Vagina (tissue), 2 donors: ENCODE data around the gene EML3. TPM values are rescaled to one million over a fixed set of nuclear protein-coding genes. Genes with fewer than 3 reads are reported as not detected.

ENCODE experiments used
- DNase-seq, 2 donors: peaks; one replicate each; pipeline ENCODE4 v3.0.0-alpha.2; 2017; ENCODE audit errors: extremely low spot score in 2 of 2
- H3K27ac ChIP-seq: fragments of 200-600 bp; sonication (generic); one replicate; pipeline ENCODE4 v1.5.1; 2019
- H3K27me3 ChIP-seq: fragments of 200-600 bp; sonication (generic); one replicate; pipeline ENCODE4 v1.5.1; 2019
- H3K36me3 ChIP-seq, 2 donors: fragments of 200-600 bp; sonication (generic); one replicate each; pipeline ENCODE4 v1.5.1; 2017 to 2019
- H3K4me1 ChIP-seq: fragments of 200-600 bp; sonication (generic); one replicate; pipeline ENCODE4 v1.5.1; 2019
- H3K4me3 ChIP-seq, 2 donors: fragments of 200-600 bp; sonication (generic); 1 replicate in 1 of 2; 2 replicates in 1 of 2; pipeline ENCODE4 v1.5.1; 2016 to 2019
- H3K9me3 ChIP-seq: fragments of 200-600 bp; sonication (generic); one replicate; pipeline ENCODE4 v1.5.1; 2019
- POLR2A ChIP-seq, 2 donors: fragments of 450-650 bp; IDR thresholded peaks; one replicate each; pipeline ENCODE4 v1.6.1; 2017; ENCODE audit warnings: antibody characterized with exemption in 2 of 2, mild to moderate bottlenecking in 2 of 2, moderate library complexity in 2 of 2
- POLR2AphosphoS5 ChIP-seq, 2 donors: sonication (generic); formaldehyde crosslinking; IDR thresholded peaks; one replicate each; pipeline ENCODE4 v1.9.0; 2017; ENCODE audit warnings: antibody characterized with exemption in 2 of 2, mild to moderate bottlenecking in 2 of 2, low read depth in 1 of 2; ENCODE audit not compliant: insufficient read depth in 1 of 2
- intact Hi-C: fragments of 100-400 bp; cut with DNase I; formaldehyde crosslinking; loops from one replicate; pipeline ENCODE4 v1.15.1; 2023
- total RNA-seq: library from RNA; depleted of rRNA; stranded (reverse); fragments of >200 nt; gene quantifications from one replicate; pipeline ENCODE4 v1.2.3, GENCODE V29; 2016
- TF ChIP-seq, protein P1 (sequence below), 3 experiments: fragments of 450-650 bp in 2 of 3; fragments of 200-600 bp in 1 of 3; sonication (generic) in 1 of 3; IDR thresholded peaks; one replicate each; pipeline ENCODE4 v1.5.1; 2017 to 2019; ENCODE audit warnings: antibody characterized with exemption in 3 of 3, mild to moderate bottlenecking in 2 of 3, moderate library complexity in 2 of 3

EML3 gene
- total RNA-seq, 1 donor from 2014 or later: 69.0 TPM

DNA sequence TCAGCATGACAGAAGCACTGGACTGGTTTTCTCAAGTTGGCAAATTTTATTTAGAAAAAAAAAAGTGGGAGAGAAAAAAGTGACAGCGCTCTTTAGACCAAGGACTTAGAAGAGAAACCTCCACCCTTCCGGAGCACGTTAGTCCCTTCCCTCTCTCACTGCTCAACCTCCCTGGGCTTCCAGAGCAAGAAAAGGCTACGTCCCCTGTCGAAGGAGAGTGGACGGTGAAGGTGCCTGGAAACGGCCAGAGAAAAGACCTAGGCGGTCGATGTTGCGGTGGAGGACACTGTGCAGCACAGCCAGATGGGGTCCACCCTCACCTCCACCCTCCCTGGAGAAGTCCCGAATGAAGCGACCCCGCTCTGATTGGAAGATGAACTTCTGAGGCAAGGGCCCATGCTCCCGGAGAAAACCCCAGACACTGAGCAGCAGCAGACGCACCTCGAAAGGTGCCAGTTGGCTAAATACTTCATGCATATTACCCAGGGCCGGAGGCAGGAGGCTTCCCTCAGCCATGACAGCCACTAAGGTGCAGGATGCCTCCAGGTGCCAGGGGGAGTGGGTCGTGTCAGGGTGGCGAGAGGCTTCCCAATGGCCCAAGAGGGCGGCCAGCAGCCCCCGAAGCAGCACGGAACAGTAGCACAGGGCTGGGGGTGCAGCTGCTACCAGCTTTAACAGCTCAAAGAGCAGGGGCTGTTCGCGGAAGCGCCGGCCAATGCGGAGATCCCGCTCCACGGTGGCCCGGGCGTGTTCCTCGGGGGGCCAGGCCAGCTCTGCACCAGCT lies 34.4 kb upstream of the EML3 start:
- H3K36me3 ChIP-seq: peaks cover 0 to 34% of the 10 kb centered on the region in 2 donors
- no peak for DNase-seq
- no peaks in the 10 kb centered on the region for H3K27me3 ChIP-seq
- peak overlapping the region; percentile 92 for H3K27ac ChIP-seq
- no peaks in the 10 kb centered on the region for H3K9me3 ChIP-seq
- peaks cover 35% of the 10 kb centered on the region for H3K4me1 ChIP-seq
- H3K4me3 ChIP-seq: peak overlapping the region in 1 of 2 donors; percentile 100
- no peak for TF ChIP-seq POLR2A (IDR thresholded peaks at IDR 0.05)
- intact Hi-C loops: no loop called here

GRCh38 chr11:62645946-62646824 lies 33.6 kb upstream of the EML3 start, which contains the start of gene GANAB:
GANAB (minus strand) TSS chr11:62646613; CDS start chr11:62646599, 14 bp downstream.
- DNase-seq: peak in 1 of 2 donors; percentile 97
- H3K36me3 ChIP-seq: peaks cover 0 to 34% of the 10 kb centered on the region in 2 donors
- intact Hi-C loops: no loop called here
- no peaks in the 10 kb centered on the region for H3K9me3 ChIP-seq
- peaks cover 35% of the 10 kb centered on the region for H3K4me1 ChIP-seq
- H3K27ac ChIP-seq: peak within 1 kb of the TSS; percentile 92
- no peaks in the 10 kb centered on the region for H3K27me3 ChIP-seq
- TF ChIP-seq, protein P1, sequence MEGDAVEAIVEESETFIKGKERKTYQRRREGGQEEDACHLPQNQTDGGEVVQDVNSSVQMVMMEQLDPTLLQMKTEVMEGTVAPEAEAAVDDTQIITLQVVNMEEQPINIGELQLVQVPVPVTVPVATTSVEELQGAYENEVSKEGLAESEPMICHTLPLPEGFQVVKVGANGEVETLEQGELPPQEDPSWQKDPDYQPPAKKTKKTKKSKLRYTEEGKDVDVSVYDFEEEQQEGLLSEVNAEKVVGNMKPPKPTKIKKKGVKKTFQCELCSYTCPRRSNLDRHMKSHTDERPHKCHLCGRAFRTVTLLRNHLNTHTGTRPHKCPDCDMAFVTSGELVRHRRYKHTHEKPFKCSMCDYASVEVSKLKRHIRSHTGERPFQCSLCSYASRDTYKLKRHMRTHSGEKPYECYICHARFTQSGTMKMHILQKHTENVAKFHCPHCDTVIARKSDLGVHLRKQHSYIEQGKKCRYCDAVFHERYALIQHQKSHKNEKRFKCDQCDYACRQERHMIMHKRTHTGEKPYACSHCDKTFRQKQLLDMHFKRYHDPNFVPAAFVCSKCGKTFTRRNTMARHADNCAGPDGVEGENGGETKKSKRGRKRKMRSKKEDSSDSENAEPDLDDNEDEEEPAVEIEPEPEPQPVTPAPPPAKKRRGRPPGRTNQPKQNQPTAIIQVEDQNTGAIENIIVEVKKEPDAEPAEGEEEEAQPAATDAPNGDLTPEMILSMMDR (IDR thresholded peaks at IDR 0.05): no peak
- TF ChIP-seq POLR2A (IDR thresholded peaks at IDR 0.05) (peak in 1 of 2 donors; percentile 77), POLR2AphosphoS5 (IDR thresholded peaks at IDR 0.05; ENCODE audit: insufficient read depth in 1 of 2, low read depth in 1 of 2) (peak; percentile 94)
- H3K4me3 ChIP-seq: peak within 1 kb of the TSS; percentile 64 to 100

GRCh38 chr11:62645671-62645945 lies 33.0 kb upstream of the EML3 start:
- TF ChIP-seq, protein P1 (IDR thresholded peaks at IDR 0.05): no peak
- no peak for TF ChIP-seq POLR2A (IDR thresholded peaks at IDR 0.05)
- no peak for TF ChIP-seq POLR2AphosphoS5 (IDR thresholded peaks at IDR 0.05; ENCODE audit: insufficient read depth in 1 of 2, low read depth in 1 of 2)
- Histone ChIP-seq H3K4me3 (peak overlapping the region; percentile 64 to 100), H3K27me3 (no peaks in the 10 kb centered on the region), H3K9me3 (no peaks in the 10 kb centered on the region), H3K27ac (peak overlapping the region; percentile 92), H3K4me1 (peaks cover 32% of the 10 kb centered on the region), H3K36me3 (peaks cover 0 to 34% of the 10 kb centered on the region in 2 donors)
- intact Hi-C loops: no loop called here
- no peak for DNase-seq

- intact Hi-C loops: no loop called here
- Histone ChIP-seq H3K9me3 (no peaks in the 10 kb centered on the region), H3K36me3 (peaks cover 0 to 33% of the 10 kb centered on the region in 2 donors), H3K27ac (no peak overlapping the region), H3K4me1 (peaks cover 32% of the 10 kb centered on the region), H3K27me3 (no peaks in the 10 kb centered on the region), H3K4me3 (no peak overlapping the region)
- DNase-seq: no peak
- TF ChIP-seq POLR2A (IDR thresholded peaks at IDR 0.05): no peak
- TF ChIP-seq POLR2AphosphoS5 (IDR thresholded peaks at IDR 0.05; ENCODE audit: insufficient read depth in 1 of 2, low read depth in 1 of 2): no peak
Observed at GRCh38 chr11:62644220-62644619, 31.6 kb upstream of the EML3 start.

GRCh38 chr11:62632492-62632891 lies 19.9 kb upstream of the EML3 start:
- intact Hi-C loops: no loop called here

More at GRCh38 chr11:62632492-62632891, 19.9 kb upstream of the EML3 start:
- TF ChIP-seq POLR2A (IDR thresholded peaks at IDR 0.05) (no peak), POLR2AphosphoS5 (IDR thresholded peaks at IDR 0.05; ENCODE audit: insufficient read depth in 1 of 2, low read depth in 1 of 2) (no peak)
- TF ChIP-seq, protein P1 (IDR thresholded peaks at IDR 0.05): no peak
- Histone ChIP-seq H3K36me3 (peaks cover 14 to 85% of the 10 kb centered on the region in 2 donors), H3K4me1 (no peaks in the 10 kb centered on the region), H3K27me3 (no peaks in the 10 kb centered on the region), H3K27ac (no peak overlapping the region), H3K4me3 (no peak overlapping the region), H3K9me3 (no peaks in the 10 kb centered on the region)
- DNase-seq: no peak
